Astrocyte (in vitro differentiated cells and primary cell): ENCODE measurements around the gene C16orf96. TPM values are rescaled to one million over a fixed set of nuclear protein-coding genes. Genes with fewer than 3 reads are reported as not detected.

Experiments
- DNase-seq: peaks from one replicate; pipeline ENCODE4 v3.0.0-alpha.2; 2010; ENCODE audit warnings: low read depth
- FAIRE-seq: peaks from 2 replicates; lab custom pipeline; 2011; peaks lifted over from hg19 to GRCh38; lab: Jason Lieb, UNC
- H2AFZ ChIP-seq: 2 replicates; pipeline ENCODE4 v1.6.0; 2012; ENCODE audit warnings: low read depth, low read length, inconsistent platforms
- H3K27ac ChIP-seq: 2 replicates; pipeline ENCODE4 v1.5.1; 2011; ENCODE audit warnings: low read depth, low read length, inconsistent platforms
- H3K27me3 ChIP-seq: 2 replicates; pipeline ENCODE4 v1.6.0; 2011; ENCODE audit warnings: low read length, inconsistent platforms; ENCODE audit not compliant: insufficient read depth
- H3K36me3 ChIP-seq: 2 replicates; pipeline ENCODE4 v1.5.1; 2011; ENCODE audit warnings: low read length, inconsistent platforms; ENCODE audit not compliant: insufficient read depth
- H3K4me1 ChIP-seq: 2 replicates; pipeline ENCODE4 v1.5.1; 2011; ENCODE audit warnings: low read length, inconsistent platforms; ENCODE audit not compliant: insufficient read depth
- H3K4me2 ChIP-seq: 2 replicates; pipeline ENCODE4 v1.6.0; 2012; ENCODE audit warnings: low read length, inconsistent platforms
- H3K4me3 ChIP-seq: 2 replicates; pipeline ENCODE4 v1.5.1; 2011; ENCODE audit warnings: low read depth, mild to moderate bottlenecking, low read length, inconsistent platforms; ENCODE audit not compliant: insufficient read depth
- H3K79me2 ChIP-seq: 2 replicates; pipeline ENCODE4 v1.6.0; 2012; ENCODE audit warnings: mild to moderate bottlenecking, low read length, inconsistent platforms; ENCODE audit not compliant: insufficient read depth
- H3K9ac ChIP-seq: 2 replicates; pipeline ENCODE4 v1.6.0; 2012; ENCODE audit warnings: mild to moderate bottlenecking, low read length, inconsistent platforms
- H3K9me3 ChIP-seq: 2 replicates; pipeline ENCODE4 v1.5.1; 2012; ENCODE audit warnings: low read depth, mild to moderate bottlenecking, low read length, inconsistent platforms; ENCODE audit not compliant: insufficient read depth
- H4K20me1 ChIP-seq: 2 replicates; pipeline ENCODE4 v1.6.0; 2012; ENCODE audit warnings: low read length, inconsistent platforms; ENCODE audit not compliant: insufficient read depth
- H3K27ac Mint-ChIP-seq: one replicate; pipeline ENCODE4 v1.8.0; 2021; ENCODE audit warnings: mild to moderate bottlenecking, mixed read lengths; ENCODE audit not compliant: unreplicated experiment
- H3K27me3 Mint-ChIP-seq: one replicate; pipeline ENCODE4 v1.8.0; 2021; ENCODE audit warnings: low read depth, mixed read lengths; ENCODE audit not compliant: unreplicated experiment
- H3K36me3 Mint-ChIP-seq: one replicate; pipeline ENCODE4 v1.8.0; 2021; ENCODE audit warnings: low read depth, mixed read lengths; ENCODE audit not compliant: unreplicated experiment
- H3K4me1 Mint-ChIP-seq: one replicate; pipeline ENCODE4 v1.8.0; 2021; ENCODE audit warnings: low read depth, mixed read lengths; ENCODE audit not compliant: unreplicated experiment
- H3K4me3 Mint-ChIP-seq: one replicate; pipeline ENCODE4 v1.8.0; 2021; ENCODE audit warnings: mild to moderate bottlenecking, moderate library complexity, mixed read lengths; ENCODE audit not compliant: unreplicated experiment
- H3K9me3 Mint-ChIP-seq: one replicate; pipeline ENCODE4 v1.8.0; 2021; ENCODE audit warnings: mild to moderate bottlenecking, mixed read lengths; ENCODE audit not compliant: unreplicated experiment
- EZH2 ChIP-seq: IDR thresholded peaks from 2 replicates; pipeline ENCODE4 v1.6.1; 2012; ENCODE audit warnings: mild to moderate bottlenecking, low read length, inconsistent platforms; ENCODE audit not compliant: insufficient read depth
- total RNA-seq: library from RNA; stranded (reverse); gene quantifications from 2 replicates; pipeline ENCODE4 v1.2.1, GENCODE V29; 2021
- TF ChIP-seq, protein P1 (sequence below): IDR thresholded peaks from 2 replicates; pipeline ENCODE4 v1.5.1; 2011; ENCODE audit warnings: low read depth, mild to moderate bottlenecking, inconsistent platforms, low read length, moderate library complexity; ENCODE audit not compliant: insufficient read depth

Gene C16orf96
- total RNA-seq, 1 donor from 2014 or later: 0.20 TPM

DNA sequence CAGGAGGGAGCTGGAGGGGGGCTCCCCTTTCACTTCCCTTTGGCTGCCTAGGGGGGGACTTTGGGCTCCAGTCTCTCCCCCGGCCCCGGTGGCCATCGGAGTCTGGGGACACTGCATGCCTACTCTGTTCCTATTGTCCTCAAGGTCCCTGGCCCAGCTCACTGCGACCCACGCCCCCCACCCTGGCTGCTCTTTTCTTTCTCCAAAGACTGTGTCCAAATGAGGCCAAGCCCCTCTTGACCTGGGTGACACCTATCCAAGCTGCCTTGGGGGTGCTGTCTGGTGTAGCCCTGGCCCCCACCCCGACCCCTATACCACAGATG, 45.7 kb downstream of the C16orf96 start:
- H3K4me3 Mint-ChIP-seq: no peak overlapping the region
- no peaks in the 10 kb centered on the region for H3K36me3 ChIP-seq
- H3K9ac ChIP-seq: no peak overlapping the region
- no peaks in the 10 kb centered on the region for H3K9me3 Mint-ChIP-seq
- DNase-seq (no peak), FAIRE-seq (no peak)
- H3K4me1 ChIP-seq: no peaks in the 10 kb centered on the region
- no peak overlapping the region for H3K4me3 ChIP-seq
- peak overlapping the region; percentile 33 for H3K4me2 ChIP-seq
- H3K27ac ChIP-seq: no peak overlapping the region
- H3K4me1 Mint-ChIP-seq: no peaks in the 10 kb centered on the region
- H3K27ac Mint-ChIP-seq: no peak overlapping the region
- no peaks in the 10 kb centered on the region for H3K36me3 Mint-ChIP-seq
- TF ChIP-seq EZH2: peak; percentile 48
- TF ChIP-seq, protein P1, sequence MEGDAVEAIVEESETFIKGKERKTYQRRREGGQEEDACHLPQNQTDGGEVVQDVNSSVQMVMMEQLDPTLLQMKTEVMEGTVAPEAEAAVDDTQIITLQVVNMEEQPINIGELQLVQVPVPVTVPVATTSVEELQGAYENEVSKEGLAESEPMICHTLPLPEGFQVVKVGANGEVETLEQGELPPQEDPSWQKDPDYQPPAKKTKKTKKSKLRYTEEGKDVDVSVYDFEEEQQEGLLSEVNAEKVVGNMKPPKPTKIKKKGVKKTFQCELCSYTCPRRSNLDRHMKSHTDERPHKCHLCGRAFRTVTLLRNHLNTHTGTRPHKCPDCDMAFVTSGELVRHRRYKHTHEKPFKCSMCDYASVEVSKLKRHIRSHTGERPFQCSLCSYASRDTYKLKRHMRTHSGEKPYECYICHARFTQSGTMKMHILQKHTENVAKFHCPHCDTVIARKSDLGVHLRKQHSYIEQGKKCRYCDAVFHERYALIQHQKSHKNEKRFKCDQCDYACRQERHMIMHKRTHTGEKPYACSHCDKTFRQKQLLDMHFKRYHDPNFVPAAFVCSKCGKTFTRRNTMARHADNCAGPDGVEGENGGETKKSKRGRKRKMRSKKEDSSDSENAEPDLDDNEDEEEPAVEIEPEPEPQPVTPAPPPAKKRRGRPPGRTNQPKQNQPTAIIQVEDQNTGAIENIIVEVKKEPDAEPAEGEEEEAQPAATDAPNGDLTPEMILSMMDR: no peak
- H3K27me3 Mint-ChIP-seq: peaks cover 14% of the 10 kb centered on the region
- no peaks in the 10 kb centered on the region for H3K9me3 ChIP-seq
- peaks cover 6% of the 10 kb centered on the region for H4K20me1 ChIP-seq
- no peaks in the 10 kb centered on the region for H3K79me2 ChIP-seq
- H2AFZ ChIP-seq: no peak overlapping the region
- H3K27me3 ChIP-seq: peaks cover 7% of the 10 kb centered on the region

DNA sequence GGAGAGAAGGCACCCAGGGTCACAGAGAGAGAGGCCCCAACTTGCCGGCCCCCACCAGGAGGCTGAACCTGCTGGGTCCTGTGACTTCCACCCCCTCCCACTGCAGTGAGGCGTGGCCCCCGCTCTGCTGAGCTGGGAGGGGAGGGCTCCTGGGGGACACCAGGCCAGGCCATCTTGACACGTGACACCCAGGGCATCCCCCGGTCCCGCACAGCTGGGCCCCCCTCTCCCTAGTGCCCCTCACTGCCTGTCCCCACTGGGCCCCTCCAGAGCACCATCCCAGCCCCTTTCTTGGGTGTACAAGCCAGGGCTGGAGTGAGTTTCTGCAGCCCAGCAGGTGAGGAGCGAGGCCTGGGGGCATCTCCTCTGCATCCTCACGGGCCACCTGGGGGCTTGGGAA, 46.2 kb downstream of the C16orf96 start:
- DNase-seq: no peak
- Histone ChIP-seq H3K27ac (no peak overlapping the region), H3K4me2 (no peak overlapping the region), H3K4me1 (no peaks in the 10 kb centered on the region), H3K4me3 (no peak overlapping the region), H3K9me3 (no peaks in the 10 kb centered on the region), H3K9ac (no peak overlapping the region), H3K79me2 (no peaks in the 10 kb centered on the region), H4K20me1 (peaks cover 6% of the 10 kb centered on the region), H3K36me3 (no peaks in the 10 kb centered on the region), H2AFZ (no peak overlapping the region), H3K27me3 (peaks cover 7% of the 10 kb centered on the region)
- TF ChIP-seq EZH2: no peak
- Mint-ChIP-seq H3K36me3 (no peaks in the 10 kb centered on the region), H3K4me1 (no peaks in the 10 kb centered on the region), H3K27ac (no peak overlapping the region), H3K9me3 (no peaks in the 10 kb centered on the region), H3K27me3 (peaks cover 14% of the 10 kb centered on the region), H3K4me3 (no peak overlapping the region)
- FAIRE-seq: no peak

DNA sequence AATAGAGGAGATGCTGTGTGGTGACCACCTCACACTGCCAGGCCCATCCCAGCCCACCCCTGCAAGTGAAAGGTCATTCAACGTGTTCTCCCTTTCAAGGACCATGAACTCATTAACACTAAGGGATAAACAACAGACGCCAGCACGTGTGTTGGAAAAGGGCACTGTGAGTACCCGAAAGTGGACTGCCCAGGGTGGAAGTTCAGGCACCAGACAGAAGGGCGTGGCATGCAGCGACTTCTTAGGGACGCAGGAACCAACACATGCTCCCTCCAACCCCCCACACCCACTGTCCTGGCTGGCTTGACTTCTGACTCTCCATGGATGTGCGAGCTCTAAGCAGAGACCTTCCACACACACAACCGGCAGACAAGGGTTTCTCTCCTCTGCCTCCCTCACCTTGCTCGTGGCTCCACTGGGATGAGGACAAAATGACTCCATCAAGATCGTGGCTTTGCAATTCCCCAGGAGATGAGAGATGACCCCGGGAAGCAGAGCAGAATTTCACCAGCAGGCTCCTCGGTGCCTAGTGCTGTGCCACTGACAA, 47.6 kb downstream of the C16orf96 start:
- H3K27ac ChIP-seq: no peak overlapping the region
- no peaks in the 10 kb centered on the region for H3K4me1 Mint-ChIP-seq
- TF ChIP-seq, protein P1: no peak
- TF ChIP-seq EZH2: no peak
- H3K9me3 ChIP-seq: no peaks in the 10 kb centered on the region
- H4K20me1 ChIP-seq: peaks cover 20% of the 10 kb centered on the region
- no peaks in the 10 kb centered on the region for H3K36me3 Mint-ChIP-seq
- H3K9me3 Mint-ChIP-seq: no peaks in the 10 kb centered on the region
- H3K9ac ChIP-seq: no peak overlapping the region
- no peaks in the 10 kb centered on the region for H3K36me3 ChIP-seq
- no peaks in the 10 kb centered on the region for H3K79me2 ChIP-seq
- peaks cover 7% of the 10 kb centered on the region for H3K27me3 ChIP-seq
- no peaks in the 10 kb centered on the region for H3K4me1 ChIP-seq
- DNase-seq (no peak), FAIRE-seq (no peak)
- no peak overlapping the region for H3K4me3 Mint-ChIP-seq
- no peak overlapping the region for H3K27ac Mint-ChIP-seq
- H2AFZ ChIP-seq: no peak overlapping the region
- peaks cover 5% of the 10 kb centered on the region for H3K27me3 Mint-ChIP-seq
- no peak overlapping the region for H3K4me3 ChIP-seq
- H3K4me2 ChIP-seq: no peak overlapping the region
